SK-N-SH (cell line): ENCODE measurements around the gene C5orf63. TPM values are rescaled to one million over a fixed set of nuclear protein-coding genes. Genes with fewer than 3 reads are reported as not detected.
A peak's percentile ranks its signal among the peaks of the same experiment; 100 is the strongest.

Experiments used
- CTCF ChIA-PET: fragments of 300-600, 350-600 bp; formaldehyde crosslinking; extraction: SDS; loops from one replicate; lab custom pipeline; 2021; lab: Yijun Ruan, JAX
- POLR2A ChIA-PET: fragments of 350-600 bp; sonication (Branson Sonifier 250); formaldehyde crosslinking; extraction: SDS; loops from one replicate; lab custom pipeline; 2020; ENCODE audit warnings: antibody characterized with exemption, inconsistent platforms; lab: Yijun Ruan, JAX
- DNase-seq: peaks from one replicate; pipeline ENCODE4 v3.0.0; 2012
- H2AFZ ChIP-seq: fragments of 200-600 bp; sonication (generic); 2 replicates; pipeline ENCODE4 v1.8.1; 2016; ENCODE audit warnings: antibody characterized with exemption, mild to moderate bottlenecking, low read depth
- H3F3A ChIP-seq: fragments of 200-600 bp; sonication (generic); replicated peaks from 2 replicates; pipeline ENCODE3; 2016; ENCODE audit warnings: antibody characterized with exemption, mild to moderate bottlenecking; ENCODE audit not compliant: insufficient read depth
- H3K27ac ChIP-seq, 2 experiments: fragments of 200-500 bp in 1 of 2; fragments of 200-600 bp in 1 of 2; sonication (Bioruptor generic) in 1 of 2; sonication (generic), shearing (Covaris generic) in 1 of 2; 2 replicates each; pipeline versions ENCODE4 v1.5.1 to v1.6.1; 2014 to 2016; ENCODE audit warnings: low read depth in 2 of 2, inconsistent platforms in 1 of 2, low read length in 1 of 2, mild to moderate bottlenecking in 1 of 2, mixed read lengths in 1 of 2
- H3K27me3 ChIP-seq: fragments of 200-600 bp; sonication (generic), shearing (Covaris generic); 2 replicates; pipeline ENCODE4 v1.6.1; 2016; ENCODE audit warnings: mixed run types; ENCODE audit not compliant: insufficient read depth
- H3K36me3 ChIP-seq, 2 experiments: fragments of 200-500 bp in 1 of 2; fragments of 200-600 bp in 1 of 2; sonication (Bioruptor generic) in 1 of 2; sonication (generic) in 1 of 2; replicated peaks in 1 of 2; 2 replicates each; pipeline versions ENCODE3 to v1.5.1; 2014 to 2016; ENCODE audit warnings: low read length in 1 of 2, mild to moderate bottlenecking in 1 of 2; ENCODE audit not compliant: insufficient read depth in 2 of 2, control insufficient read depth in 1 of 2
- H3K4me1 ChIP-seq, 2 experiments: fragments of 200-500 bp in 1 of 2; fragments of 200-600 bp in 1 of 2; sonication (Bioruptor generic) in 1 of 2; sonication (generic), shearing (Covaris generic) in 1 of 2; 2 replicates each; pipeline versions ENCODE4 v1.5.1 to v1.6.1; 2014 to 2016; ENCODE audit warnings: low read depth in 1 of 2, low read length in 1 of 2, mixed run types in 1 of 2; ENCODE audit not compliant: insufficient read depth in 2 of 2, control insufficient read depth in 1 of 2
- H3K4me2 ChIP-seq: fragments of 200-600 bp; sonication (generic), shearing (Covaris generic); 2 replicates; pipeline ENCODE4 v1.6.1; 2017; ENCODE audit warnings: mixed run types
- H3K4me3 ChIP-seq, 2 experiments: fragments of 200-500 bp in 1 of 2; fragments of 200-600 bp in 1 of 2; sonication (Bioruptor generic) in 1 of 2; sonication (generic), shearing (Covaris generic) in 1 of 2; 2 replicates each; pipeline versions ENCODE4 v1.5.1 to v1.8.1; 2014 to 2016; ENCODE audit warnings: low read depth in 2 of 2, inconsistent platforms in 1 of 2, low read length in 1 of 2, mild to moderate bottlenecking in 1 of 2, mixed read lengths in 1 of 2, moderate library complexity in 1 of 2
- H3K79me2 ChIP-seq: fragments of 200-600 bp; sonication (generic); 2 replicates; pipeline ENCODE4 v1.8.1; 2017; ENCODE audit warnings: mild to moderate bottlenecking; ENCODE audit not compliant: insufficient read depth
- H3K9ac ChIP-seq: fragments of 200-600 bp; sonication (generic); 2 replicates; pipeline ENCODE4 v1.6.1; 2017; ENCODE audit warnings: mixed run types
- H3K9me2 ChIP-seq: fragments of 200-600 bp; sonication (generic); 2 replicates; pipeline ENCODE4 v1.6.1; 2017; ENCODE audit warnings: mixed run types
- H3K9me3 ChIP-seq: fragments of 200-600 bp; sonication (generic); 2 replicates; pipeline ENCODE4 v1.6.1; 2017; ENCODE audit warnings: mixed run types, mild to moderate bottlenecking, moderate library complexity
- H4K20me1 ChIP-seq: fragments of 200-600 bp; sonication (generic); 2 replicates; pipeline ENCODE4 v1.6.1; 2017; ENCODE audit warnings: mild to moderate bottlenecking, mixed run types; ENCODE audit not compliant: insufficient read depth
- CHD2 ChIP-seq: fragments of 150-350 bp; IDR thresholded peaks from 2 replicates; pipeline ENCODE4 v1.6.1; 2018; ENCODE audit warnings: low read length; ENCODE audit not compliant: partially characterized antibody
- CTCF ChIP-seq: fragments of 200-600 bp; sonication (generic); IDR thresholded peaks from 2 replicates; pipeline ENCODE4 v1.6.1; 2017; ENCODE audit warnings: antibody characterized with exemption, mild to moderate bottlenecking, moderate library complexity
- ELF1 ChIP-seq: IDR thresholded peaks from 2 replicates; pipeline ENCODE4 v1.4.0; 2012
- EP300 ChIP-seq, 2 experiments: IDR thresholded peaks; 2 replicates each; pipeline versions ENCODE4 v1.4.0 to v1.6.1; 2012; ENCODE audit warnings: borderline replicate concordance in 1 of 2, low read depth in 1 of 2, low read length in 1 of 2
- EZH2phosphoT487 ChIP-seq: fragments of 200-600 bp; sonication (generic); IDR thresholded peaks from 2 replicates; pipeline ENCODE4 v1.6.1; 2017; ENCODE audit warnings: low read depth, mixed run types, mild to moderate bottlenecking, antibody characterized with exemption, moderate library complexity, borderline replicate concordance
- FOSL2 ChIP-seq: IDR thresholded peaks from 2 replicates; pipeline ENCODE4 v1.4.0; 2012; ENCODE audit warnings: low read depth, mild to moderate bottlenecking, moderate library complexity, borderline replicate concordance
- FOXJ3 ChIP-seq: sonication (generic); formaldehyde crosslinking; IDR thresholded peaks from 2 replicates; pipeline ENCODE4 v1.5.1; 2020; ENCODE audit warnings: mild to moderate bottlenecking, missing genetic modification reagents
- FOXM1 ChIP-seq: IDR thresholded peaks from 2 replicates; pipeline ENCODE4 v1.4.0; 2012; ENCODE audit warnings: low read depth, mild to moderate bottlenecking
- GATA2 ChIP-seq: sonication (generic); formaldehyde crosslinking; IDR thresholded peaks from 2 replicates; pipeline ENCODE4 v1.5.0; 2020; ENCODE audit warnings: mild to moderate bottlenecking, missing genetic modification reagents
- IRF3 ChIP-seq: fragments of 150-350 bp; IDR thresholded peaks from 2 replicates; pipeline ENCODE4 v1.6.1; 2016; ENCODE audit warnings: mild to moderate bottlenecking, low read depth, low read length
- JUND ChIP-seq: IDR thresholded peaks from 2 replicates; pipeline ENCODE4 v1.4.0; 2012
- MAX ChIP-seq: IDR thresholded peaks from 2 replicates; pipeline ENCODE4 v1.4.0; 2012; ENCODE audit warnings: low read depth
- MEF2A ChIP-seq: IDR thresholded peaks from 2 replicates; pipeline ENCODE4 v1.4.0; 2012; ENCODE audit warnings: low read depth, borderline replicate concordance
- MXI1 ChIP-seq: IDR thresholded peaks from 2 replicates; pipeline ENCODE4 v1.6.1; 2012; ENCODE audit warnings: mild to moderate bottlenecking, low read depth, low read length, improper control_type of control experiment
- NFIC ChIP-seq: IDR thresholded peaks from 2 replicates; pipeline ENCODE4 v1.4.0; 2012; ENCODE audit warnings: borderline replicate concordance
- NRF1 ChIP-seq: IDR thresholded peaks from 2 replicates; pipeline ENCODE4 v1.6.1; 2012; ENCODE audit warnings: low read depth, mild to moderate bottlenecking, low read length
- PBX3 ChIP-seq: IDR thresholded peaks from 2 replicates; pipeline ENCODE4; 2012
- POLR2AphosphoS5 ChIP-seq: IDR thresholded peaks from 2 replicates; pipeline ENCODE4 v1.6.1; 2012; ENCODE audit warnings: low read depth, low read length
- RAD21 ChIP-seq: IDR thresholded peaks from 2 replicates; pipeline ENCODE4 v1.6.1; 2012; ENCODE audit warnings: mild to moderate bottlenecking, low read length
- RCOR1 ChIP-seq: fragments of 150-350 bp; IDR thresholded peaks from 2 replicates; pipeline ENCODE4 v1.6.1; 2017; ENCODE audit warnings: antibody characterized with exemption, low read length
- RFX5 ChIP-seq: IDR thresholded peaks from 2 replicates; pipeline ENCODE4 v1.6.1; 2012; ENCODE audit warnings: mild to moderate bottlenecking, improper control_type of control experiment, low read length
- SIN3A ChIP-seq: IDR thresholded peaks from 2 replicates; pipeline ENCODE4 v1.6.1; 2012; ENCODE audit warnings: low read depth, mild to moderate bottlenecking, low read length, moderate library complexity, borderline replicate concordance
- TAF1 ChIP-seq: IDR thresholded peaks from 2 replicates; pipeline ENCODE4 v1.6.1; 2012; ENCODE audit warnings: low read depth, mild to moderate bottlenecking, low read length, moderate library complexity, borderline replicate concordance
- TEAD4 ChIP-seq: IDR thresholded peaks from 2 replicates; pipeline ENCODE4 v1.4.0; 2012; ENCODE audit warnings: mild to moderate bottlenecking, borderline replicate concordance; ENCODE audit not compliant: insufficient read depth
- USF1 ChIP-seq: IDR thresholded peaks from 2 replicates; pipeline ENCODE4 v1.4.0; 2012; ENCODE audit warnings: low read depth, borderline replicate concordance
- YY1 ChIP-seq: IDR thresholded peaks from 2 replicates; pipeline ENCODE4 v1.4.0; 2012; ENCODE audit warnings: low read depth, mild to moderate bottlenecking
- WGBS: methylation state at CpG from one replicate; pipeline ENCODE4 v1.1.6; 2017; ENCODE audit warnings: low lambda C conversion rate; 5-methylcytosine and 5-hydroxymethylcytosine counted together
- polyA plus RNA-seq, 3 experiments: library from polyadenylated mRNA; depleted of rRNA; stranded (reverse); fragments of >200 nt; gene quantifications; 2 replicates each; pipeline ENCODE4 v1.2.3, GENCODE V29; 2012

Gene C5orf63
- polyA plus RNA-seq, 1 of the 3 experiments (the other 2 are of a cell fraction): 3.6 TPM

GRCh38 chr5:127031147-127031862, 42.0 kb downstream of the C5orf63 start (continued):
- no peak for TF ChIP-seq MXI1
- no peak for TF ChIP-seq FOSL2
- TF ChIP-seq TAF1: no peak

- peak within 1 kb of the TSS; percentile 93 to 97 for H3K4me3 ChIP-seq
- no peaks in the 10 kb centered on the region for H3K9me3 ChIP-seq
- H3K27ac ChIP-seq: peak within 1 kb of the TSS; percentile 72 to 88
- CTCF ChIA-PET: interaction anchor here (0.8 to 1.4 kb wide), 8 partner anchors 8 to 199 kb away, joined by 3 to 5 read pairs (median 3); no protein-coding TSS in a partner anchor
- no peaks in the 10 kb centered on the region for H3K27me3 ChIP-seq
- no peaks in the 10 kb centered on the region for H3K9me2 ChIP-seq
- H4K20me1 ChIP-seq: no peaks in the 10 kb centered on the region
- H3K79me2 ChIP-seq: peaks cover 42% of the 10 kb centered on the region
- H3F3A ChIP-seq: no peaks in the 10 kb centered on the region
- WGBS: under 1% methylated on average over 15 of the region's 97 CpGs
- H3K36me3 ChIP-seq: no peaks in the 10 kb centered on the region
- POLR2A ChIA-PET: interaction anchor here (0.6 to 0.9 kb wide), 2 partner anchors 9 to 253 kb away, joined by 3 read pairs; no protein-coding TSS in a partner anchor
- DNase-seq: peak; percentile 99
- peak within 1 kb of the TSS; percentile 87 for H3K4me2 ChIP-seq
- H2AFZ ChIP-seq: peak within 1 kb of the TSS; percentile 94
- H3K4me1 ChIP-seq: peaks cover 8 to 9% of the 10 kb centered on the region in 2 experiments; a peak in 3 of 4 replicates
- peak within 1 kb of the TSS; percentile 77 for H3K9ac ChIP-seq
- no peak for TF ChIP-seq YY1
- no peak for TF ChIP-seq TEAD4
- no peak for TF ChIP-seq GATA2
- no peak for TF ChIP-seq EZH2phosphoT487
- TF ChIP-seq MAX: peak; percentile 69
- TF ChIP-seq RCOR1: no peak
- TF ChIP-seq FOXJ3 (CRISPR knock-in tag): no peak
- no peak for TF ChIP-seq FOXM1
- TF ChIP-seq RFX5: no peak
- TF ChIP-seq ELF1: no peak
- TF ChIP-seq CHD2: peak; percentile 50
- no peak for TF ChIP-seq JUND
- TF ChIP-seq NRF1: no peak
- TF ChIP-seq IRF3: peak; percentile 50
- peak; percentile 81 for TF ChIP-seq TAF1
- TF ChIP-seq PBX3: peak; percentile 99
- peak; percentile 51 for TF ChIP-seq CTCF
- TF ChIP-seq RAD21: peak; percentile 9; the same call in 1 of the 2 replicates
- no peak for TF ChIP-seq NFIC
- peak in 1 of 2 experiments; percentile 6; a peak in 1 of 4 replicates for TF ChIP-seq EP300 (IDR thresholded peaks at IDR 0.05; ENCODE audit: borderline replicate concordance in 1 of 2, low read depth in 1 of 2, low read length in 1 of 2)
- no peak for TF ChIP-seq USF1
- TF ChIP-seq POLR2AphosphoS5: peak; percentile 95
- TF ChIP-seq MEF2A: no peak
- peak; percentile 48; the same call in 1 of the 2 replicates for TF ChIP-seq SIN3A
Observed at GRCh38 chr5:127030259-127031146, 42.8 kb downstream of the C5orf63 start, which contains the start of gene MARCHF3. Gene MARCHF3, minus strand, starts transcription at chr5:127030558. Its CDS starts 112,387 bp downstream, at chr5:126918171.
